Immature natural killer cell (primary cell): ENCODE data around the gene LRFN5. TPM values are rescaled to one million over a fixed set of nuclear protein-coding genes. Genes with fewer than 3 reads are reported as not detected.
"Not testable (repeated sequence)": the region's sequence is repeated elsewhere in the genome, so short reads cannot be mapped to it uniquely, and the experiment has no call there.

Experiments used
- DNase-seq, 3 donors: peaks; one replicate each; pipeline ENCODE4 v3.0.0; 2022; ENCODE audit warnings: mixed read lengths in 1 of 3
- H3K27ac Mint-ChIP-seq, 6 donors: one replicate each; pipeline ENCODE4 v1.8.0; 2020; ENCODE audit warnings: mixed read lengths in 6 of 6, mild to moderate bottlenecking in 5 of 6, inconsistent platforms in 4 of 6, moderate library complexity in 3 of 6
- H3K27me3 Mint-ChIP-seq, 3 donors: one replicate each; pipeline ENCODE4 v1.8.0; 2020 to 2021; ENCODE audit warnings: low read depth in 3 of 3, mild to moderate bottlenecking in 3 of 3, mixed read lengths in 3 of 3, moderate library complexity in 3 of 3, inconsistent platforms in 1 of 3
- H3K36me3 Mint-ChIP-seq, 3 donors: one replicate each; pipeline ENCODE4 v1.8.0; 2020; ENCODE audit warnings: mixed read lengths in 3 of 3, inconsistent platforms in 2 of 3, mild to moderate bottlenecking in 2 of 3
- H3K4me1 Mint-ChIP-seq, 2 donors: one replicate each; pipeline ENCODE4 v1.8.0; 2020; ENCODE audit warnings: inconsistent platforms in 2 of 2, mild to moderate bottlenecking in 2 of 2, mixed read lengths in 2 of 2, moderate library complexity in 1 of 2
- H3K4me3 Mint-ChIP-seq, 5 donors: one replicate each; pipeline ENCODE4 v1.8.0; 2020; ENCODE audit warnings: mild to moderate bottlenecking in 5 of 5, mixed read lengths in 5 of 5, inconsistent platforms in 3 of 5, moderate library complexity in 3 of 5
- H3K9me3 Mint-ChIP-seq, 6 donors: one replicate each; pipeline ENCODE4 v1.8.0; 2020; ENCODE audit warnings: mild to moderate bottlenecking in 6 of 6, mixed read lengths in 6 of 6, inconsistent platforms in 4 of 6, moderate library complexity in 3 of 6
- polyA plus RNA-seq, 3 donors: library from polyadenylated mRNA; unstranded; fragments of 300-500 nt; fragmentation: Illumina TruSeq; gene quantifications; one replicate each; pipeline ENCODE4 v1.2.3, GENCODE V29; 2021

Gene LRFN5
- polyA plus RNA-seq, 3 donors from 2014 or later = not detected

GRCh38 chr14:41911155-41911554, 304.5 kb downstream of the LRFN5 start:
- not testable (repeated sequence) for H3K4me3 Mint-ChIP-seq, H3K36me3 Mint-ChIP-seq, DNase-seq, H3K27ac Mint-ChIP-seq, H3K4me1 Mint-ChIP-seq, H3K27me3 Mint-ChIP-seq
- H3K9me3 Mint-ChIP-seq = peaks cover 4 to 31% (median 15%) of the 10 kb centered on the region in 6 donors

DNA sequence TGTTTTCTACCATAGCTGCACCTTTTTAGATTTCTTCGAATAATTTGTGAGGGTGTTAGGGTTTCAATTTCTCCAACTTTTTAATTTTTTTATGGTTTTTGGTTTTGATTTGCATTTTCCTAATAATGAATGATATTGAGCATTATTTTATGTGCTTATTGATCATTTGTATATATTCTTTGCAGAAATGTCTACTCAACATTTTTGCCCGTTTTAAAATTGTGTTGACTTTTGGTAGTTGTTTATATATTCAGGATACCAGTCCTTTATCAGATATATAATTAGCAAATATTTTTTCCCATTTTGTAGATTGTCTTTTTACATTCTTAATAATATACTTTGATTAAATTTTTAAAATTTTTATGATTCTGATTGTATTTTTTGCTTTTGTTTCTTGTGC, 306.7 kb downstream of the LRFN5 start:
- no peak overlapping the region for H3K27ac Mint-ChIP-seq
- H3K27me3 Mint-ChIP-seq = peaks cover 0 to 1% (median 1%) of the 10 kb centered on the region in 3 donors
- no peaks in the 10 kb centered on the region for H3K4me1 Mint-ChIP-seq
- no peak overlapping the region for H3K4me3 Mint-ChIP-seq
- no peaks in the 10 kb centered on the region for H3K36me3 Mint-ChIP-seq
- H3K9me3 Mint-ChIP-seq = peaks cover 4 to 51% (median 20%) of the 10 kb centered on the region in 6 donors
- no peak for DNase-seq

DNA sequence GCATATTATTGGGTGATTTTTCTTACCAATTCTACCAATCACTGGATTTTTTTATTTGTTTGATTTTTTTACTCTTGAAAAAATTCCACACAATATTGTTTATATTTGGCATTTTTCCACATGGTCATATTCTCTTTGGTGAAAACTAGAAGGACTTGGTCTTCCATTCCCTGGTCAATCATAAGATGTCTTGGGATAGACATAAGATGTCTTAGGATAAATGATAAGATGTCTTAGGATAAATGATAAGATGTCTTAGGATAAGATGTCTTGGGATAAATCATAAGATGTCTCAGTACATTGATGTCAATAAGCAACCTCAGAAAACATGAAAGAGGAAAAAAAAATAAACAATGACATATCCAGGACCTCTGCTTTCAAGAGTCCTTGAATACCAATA, 309.1 kb downstream of the LRFN5 start:
- DNase-seq = no peak
- Mint-ChIP-seq H3K27me3 (peaks cover 0 to 1% (median 0%) of the 10 kb centered on the region in 3 donors), H3K4me1 (no peaks in the 10 kb centered on the region), H3K36me3 (no peaks in the 10 kb centered on the region), H3K9me3 (peaks cover 3 to 60% (median 19%) of the 10 kb centered on the region in 6 donors), H3K27ac (no peak overlapping the region), H3K4me3 (no peak overlapping the region)

GRCh38 chr14:41916313-41916712, 309.6 kb downstream of the LRFN5 start:
- DNase-seq = no peak
- Mint-ChIP-seq H3K27me3 (peaks cover 0 to 1% (median 0%) of the 10 kb centered on the region in 3 donors), H3K4me3 (no peak overlapping the region), H3K36me3 (no peaks in the 10 kb centered on the region), H3K27ac (no peak overlapping the region), H3K4me1 (no peaks in the 10 kb centered on the region), H3K9me3 (peaks cover 3 to 60% (median 19%) of the 10 kb centered on the region in 6 donors)

- H3K4me3 Mint-ChIP-seq = no peak overlapping the region
- H3K4me1 Mint-ChIP-seq = no peaks in the 10 kb centered on the region
- no peak for DNase-seq
- no peak overlapping the region for H3K27ac Mint-ChIP-seq
- peaks cover 0 to 3% (median 0%) of the 10 kb centered on the region in 3 donors for H3K36me3 Mint-ChIP-seq
- peaks cover 0 to 23% (median 13%) of the 10 kb centered on the region in 6 donors for H3K9me3 Mint-ChIP-seq
- H3K27me3 Mint-ChIP-seq = no peaks in the 10 kb centered on the region
Observed at GRCh38 chr14:41925409-41925808, 318.7 kb downstream of the LRFN5 start.

GRCh38 chr14:41950428-41951151, 343.9 kb downstream of the LRFN5 start:
- Mint-ChIP-seq H3K9me3 (peaks cover 2 to 42% (median 17%) of the 10 kb centered on the region in 6 donors), H3K27me3 (no peaks in the 10 kb centered on the region), H3K27ac (no peak overlapping the region), H3K36me3 (no peaks in the 10 kb centered on the region), H3K4me1 (no peaks in the 10 kb centered on the region), H3K4me3 (no peak overlapping the region)
- DNase-seq = no peak
